ENCODE measurements around the gene DNAI1. TPM values are rescaled to one million over a fixed set of nuclear protein-coding genes. Genes with fewer than 3 reads are reported as not detected.

Gene DNAI1
- total RNA-seq, 1 donor = not detected

- DNase-seq (ENCODE audit: low read depth) = no peak
- TF ChIP-seq CTCF (IDR thresholded peaks at IDR 0.05; ENCODE audit: insufficient read depth, low read length) = no peak
- no peak overlapping the region for H3K4me3 ChIP-seq (ENCODE audit: low read depth, low read length)
These were observed 18.6 kb upstream of the DNAI1 start for GRCh38 chr9:34440017-34440416.

GRCh38 chr9:34442770-34443169, 15.8 kb upstream of the DNAI1 start:
- DNase-seq (ENCODE audit: low read depth) = no peak
- H3K4me3 ChIP-seq (ENCODE audit: low read depth, low read length) = no peak overlapping the region
- TF ChIP-seq CTCF (IDR thresholded peaks at IDR 0.05; ENCODE audit: insufficient read depth, low read length) = no peak

GRCh38 chr9:34443533-34443932, 15.1 kb upstream of the DNAI1 start:
- H3K4me3 ChIP-seq (ENCODE audit: low read depth, low read length) = no peak overlapping the region
- no peak for DNase-seq (ENCODE audit: low read depth)
- TF ChIP-seq CTCF (IDR thresholded peaks at IDR 0.05; ENCODE audit: insufficient read depth, low read length) = no peak

- TF ChIP-seq CTCF (IDR thresholded peaks at IDR 0.05; ENCODE audit: insufficient read depth, low read length) = no peak
- no peak overlapping the region for H3K4me3 ChIP-seq (ENCODE audit: low read depth, low read length)
- no peak for DNase-seq (ENCODE audit: low read depth)
These were observed 14.6 kb upstream of the DNAI1 start for GRCh38 chr9:34443976-34444375.

GRCh38 chr9:34446468-34446891, 12.1 kb upstream of the DNAI1 start:
- H3K4me3 ChIP-seq (ENCODE audit: low read depth, low read length) = no peak overlapping the region
- DNase-seq (ENCODE audit: low read depth) = peak; percentile 43
- no peak for TF ChIP-seq CTCF (IDR thresholded peaks at IDR 0.05; ENCODE audit: insufficient read depth, low read length)

- no peak for DNase-seq (ENCODE audit: low read depth)
- H3K4me3 ChIP-seq (ENCODE audit: low read depth, low read length) = no peak overlapping the region
- TF ChIP-seq CTCF (IDR thresholded peaks at IDR 0.05; ENCODE audit: insufficient read depth, low read length) = no peak
These were observed 11.7 kb upstream of the DNAI1 start for GRCh38 chr9:34446951-34447350.

- no peak overlapping the region for H3K4me3 ChIP-seq (ENCODE audit: low read depth, low read length)
- DNase-seq (ENCODE audit: low read depth) = no peak
- no peak for TF ChIP-seq CTCF (IDR thresholded peaks at IDR 0.05; ENCODE audit: insufficient read depth, low read length)
These were observed 8.0 kb upstream of the DNAI1 start for GRCh38 chr9:34450644-34451043.

Measured in fibroblast of the aortic adventitia (primary cell).